ENCODE measurements around the gene CISD1. TPM values are rescaled to one million over a fixed set of nuclear protein-coding genes. Genes with fewer than 3 reads are reported as not detected.
"Not testable (repeated sequence)": the region's sequence is repeated elsewhere in the genome, so short reads cannot be mapped to it uniquely, and the experiment has no call there.

CISD1 gene
- total RNA-seq, 1 donor from 2014 or later = 15.1 TPM

GRCh38 chr10:58237014-58237834 is 31.7 kb upstream of the CISD1 start:
- Mint-ChIP-seq H3K4me1 (no peaks in the 10 kb centered on the region), H3K27me3 (ENCODE audit: low read depth) (no peaks in the 10 kb centered on the region), H3K4me3 (no peak overlapping the region), H3K9me3 (peaks cover 27% of the 10 kb centered on the region), H3K36me3 (peaks cover 50% of the 10 kb centered on the region), H3K27ac (no peak overlapping the region)
- no peak for TF ChIP-seq CTCF (IDR thresholded peaks at IDR 0.05; ENCODE audit: unreplicated experiment)
- no peak for DNase-seq (ENCODE audit: low spot score in 2 of 2, unreplicated experiment in 2 of 2)

- no peak for TF ChIP-seq CTCF (IDR thresholded peaks at IDR 0.05; ENCODE audit: unreplicated experiment)
- Mint-ChIP-seq H3K4me1 (no peaks in the 10 kb centered on the region), H3K27ac (no peak overlapping the region), H3K4me3 (no peak overlapping the region), H3K36me3 (peaks cover 38% of the 10 kb centered on the region), H3K27me3 (ENCODE audit: low read depth) (no peaks in the 10 kb centered on the region), H3K9me3 (peaks cover 22% of the 10 kb centered on the region)
- no peak for DNase-seq (ENCODE audit: low spot score in 2 of 2, unreplicated experiment in 2 of 2)
These were observed 29.3 kb upstream of the CISD1 start for GRCh38 chr10:58239561-58240169.

- no peak for TF ChIP-seq CTCF (IDR thresholded peaks at IDR 0.05; ENCODE audit: unreplicated experiment)
- peaks cover 31% of the 10 kb centered on the region for H3K36me3 Mint-ChIP-seq
- peaks cover 22% of the 10 kb centered on the region for H3K9me3 Mint-ChIP-seq
- H3K27me3 Mint-ChIP-seq (ENCODE audit: low read depth) = no peaks in the 10 kb centered on the region
- DNase-seq (ENCODE audit: low spot score in 2 of 2, unreplicated experiment in 2 of 2) = no peak
- no peak overlapping the region for H3K27ac Mint-ChIP-seq
- no peaks in the 10 kb centered on the region for H3K4me1 Mint-ChIP-seq
- no peak overlapping the region for H3K4me3 Mint-ChIP-seq
These were observed 28.4 kb upstream of the CISD1 start for GRCh38 chr10:58240531-58240930.

- no peak for TF ChIP-seq CTCF (IDR thresholded peaks at IDR 0.05; ENCODE audit: unreplicated experiment)
- Mint-ChIP-seq H3K36me3 (peaks cover 26% of the 10 kb centered on the region), H3K4me1 (no peaks in the 10 kb centered on the region), H3K27me3 (ENCODE audit: low read depth) (no peaks in the 10 kb centered on the region), H3K4me3 (no peak overlapping the region), H3K9me3 (peaks cover 22% of the 10 kb centered on the region), H3K27ac (no peak overlapping the region)
- DNase-seq (ENCODE audit: low spot score in 2 of 2, unreplicated experiment in 2 of 2) = no peak
These were observed 27.6 kb upstream of the CISD1 start for GRCh38 chr10:58241346-58241745.

GRCh38 chr10:58243269-58243668 is 25.7 kb upstream of the CISD1 start:
- Mint-ChIP-seq H3K27ac (no peak overlapping the region), H3K27me3 (ENCODE audit: low read depth) (no peaks in the 10 kb centered on the region), H3K4me3 (no peak overlapping the region), H3K9me3 (peaks cover 22% of the 10 kb centered on the region), H3K36me3 (peaks cover 18% of the 10 kb centered on the region), H3K4me1 (no peaks in the 10 kb centered on the region)
- no peak for TF ChIP-seq CTCF (IDR thresholded peaks at IDR 0.05; ENCODE audit: unreplicated experiment)
- DNase-seq (ENCODE audit: low spot score in 2 of 2, unreplicated experiment in 2 of 2) = no peak

GRCh38 chr10:58243801-58244200 is 25.2 kb upstream of the CISD1 start:
- DNase-seq (ENCODE audit: low spot score in 2 of 2, unreplicated experiment in 2 of 2); H3K27ac Mint-ChIP-seq; H3K27me3 Mint-ChIP-seq (ENCODE audit: low read depth); H3K4me3 Mint-ChIP-seq; H3K4me1 Mint-ChIP-seq: not testable (repeated sequence)
- Mint-ChIP-seq H3K36me3 (peaks cover 18% of the 10 kb centered on the region), H3K9me3 (peaks cover 25% of the 10 kb centered on the region)

- not testable (repeated sequence) for H3K4me1 Mint-ChIP-seq; H3K27me3 Mint-ChIP-seq (ENCODE audit: low read depth); H3K27ac Mint-ChIP-seq; H3K4me3 Mint-ChIP-seq; DNase-seq (ENCODE audit: low spot score in 2 of 2, unreplicated experiment in 2 of 2)
- Mint-ChIP-seq H3K36me3 (peaks cover 18% of the 10 kb centered on the region), H3K9me3 (peaks cover 25% of the 10 kb centered on the region)
These were observed 24.7 kb upstream of the CISD1 start for GRCh38 chr10:58244242-58244641.

- not testable (repeated sequence) for H3K4me3 Mint-ChIP-seq; DNase-seq (ENCODE audit: low spot score in 2 of 2, unreplicated experiment in 2 of 2); H3K27ac Mint-ChIP-seq; H3K4me1 Mint-ChIP-seq; H3K27me3 Mint-ChIP-seq (ENCODE audit: low read depth)
- peaks cover 18% of the 10 kb centered on the region for H3K36me3 Mint-ChIP-seq
- H3K9me3 Mint-ChIP-seq = peaks cover 25% of the 10 kb centered on the region
These were observed 24.3 kb upstream of the CISD1 start for GRCh38 chr10:58244666-58245065.
